ENCODE results near the gene ASB18. TPM values are rescaled to one million over a fixed set of nuclear protein-coding genes. Genes with fewer than 3 reads are reported as not detected.
A peak's percentile ranks its signal among the peaks of the same experiment; 100 is the strongest.

ASB18 gene, protein sequence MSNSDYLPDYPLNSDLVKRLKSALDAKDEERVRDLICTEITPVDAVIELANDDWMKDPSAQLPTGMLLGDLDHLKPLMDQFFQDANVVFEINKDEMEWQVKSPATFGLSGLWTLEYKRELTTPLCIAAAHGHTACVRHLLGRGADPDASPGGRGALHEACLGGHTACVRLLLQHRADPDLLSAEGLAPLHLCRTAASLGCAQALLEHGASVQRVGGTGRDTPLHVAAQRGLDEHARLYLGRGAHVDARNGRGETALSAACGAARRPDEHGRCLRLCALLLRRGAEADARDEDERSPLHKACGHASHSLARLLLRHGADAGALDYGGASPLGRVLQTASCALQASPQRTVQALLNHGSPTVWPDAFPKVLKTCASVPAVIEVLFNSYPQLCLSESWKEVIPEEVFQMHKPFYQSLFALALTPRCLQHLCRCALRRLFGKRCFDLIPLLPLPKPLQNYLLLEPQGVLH
- under 1 TPM in 1 of 4 donors, not detected in 3; 0.09 TPM for polyA plus RNA-seq
- long read RNA-seq, donor 1: 0 reads
- long read RNA-seq, donor 2: 0 reads
- long read RNA-seq, donor 3: 0 reads
- long read RNA-seq, donor 4: 0 reads
- long read RNA-seq, donor 5: 0 reads
- long read RNA-seq, donor 6: 0 reads
- long read RNA-seq, donor 7: 0 reads
- long read RNA-seq, donor 8: 0 reads
- long read RNA-seq, donor 9: 0 reads
- long read RNA-seq, donor 10: 0 reads

DNA sequence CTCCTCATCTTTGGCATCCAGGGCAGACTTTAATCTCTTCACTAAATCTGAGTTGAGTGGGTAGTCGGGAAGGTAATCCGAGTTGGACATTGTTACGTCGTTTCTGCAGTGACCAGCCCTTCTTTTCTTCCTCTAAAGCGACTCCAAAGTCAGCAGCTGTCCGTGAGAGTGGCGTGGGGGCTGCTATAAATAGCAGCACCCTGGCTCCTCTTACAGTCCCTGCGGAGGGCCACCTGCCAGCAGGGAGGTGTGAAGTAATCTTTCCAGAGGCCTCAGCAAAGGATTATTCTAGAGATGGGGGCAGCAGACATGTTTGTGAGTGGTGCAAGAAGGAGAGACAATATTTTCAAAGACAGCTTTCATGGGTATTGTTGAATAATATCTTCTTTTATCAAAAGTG, at the start of gene ASB18:
Gene ASB18 (minus strand): TSS at position 151 of the 400 bp plus-strand sequence. CDS start 61 bp downstream, at position 90.
- 46 to 56% (median 54%) methylated on average over 8 of the region's 8 CpGs for WGBS, 3 donors
- no peaks in the 10 kb centered on the region for H3K36me3 ChIP-seq (ENCODE audit: control insufficient read depth in 3 of 3, insufficient read depth in 2 of 3, low read depth in 1 of 3, low read length in 3 of 3)
- H3K9me3 ChIP-seq (ENCODE audit: control insufficient read depth in 2 of 2, insufficient read depth in 1 of 2, low read depth in 1 of 2, low read length in 1 of 2): peaks cover 0 to under 1% of the 10 kb centered on the region in 2 donors
- no peak within 1 kb of the TSS for H3K4me3 ChIP-seq (ENCODE audit: low read depth in 1 of 3, low read length in 3 of 3)
- no peak for FAIRE-seq
- H3K27me3 ChIP-seq (ENCODE audit: control insufficient read depth in 3 of 3, insufficient read depth in 3 of 3, low read length in 3 of 3): peaks cover 0 to 6% (median 2%) of the 10 kb centered on the region in 3 donors
- no peak within 1 kb of the TSS for H3K27ac ChIP-seq (ENCODE audit: low read depth in 1 of 3, low read length in 2 of 3)
- no peak for DNase-seq
- no peaks in the 10 kb centered on the region for H3K4me1 ChIP-seq (ENCODE audit: control insufficient read depth in 3 of 3, insufficient read depth in 2 of 3, low read depth in 1 of 3, low read length in 2 of 3)

DNA sequence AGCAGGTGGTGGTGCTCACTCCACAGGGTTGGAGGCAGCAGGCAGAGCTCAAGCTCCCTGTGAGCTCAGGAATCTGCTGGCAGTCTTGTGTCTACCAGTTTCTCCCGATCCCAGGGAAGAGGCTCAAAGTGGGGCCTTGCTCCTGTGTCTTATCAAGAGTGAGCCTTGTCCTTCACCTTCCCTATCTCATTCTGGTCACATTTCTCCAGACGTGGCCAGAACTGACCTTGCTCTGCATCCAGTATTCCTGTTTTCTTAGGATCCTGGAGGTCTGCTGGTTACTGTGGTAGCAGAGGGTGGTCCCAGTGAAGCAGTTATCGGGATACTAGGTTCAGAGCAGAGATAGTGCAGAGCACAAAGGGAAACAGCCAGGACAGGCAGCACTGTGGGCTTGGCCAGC, 47.1 kb upstream of the ASB18 start:
- no peaks in the 10 kb centered on the region for H3K36me3 ChIP-seq (ENCODE audit: control insufficient read depth in 3 of 3, insufficient read depth in 2 of 3, low read depth in 1 of 3, low read length in 3 of 3)
- no peak overlapping the region for H3K4me3 ChIP-seq (ENCODE audit: low read depth in 1 of 3, low read length in 3 of 3)
- DNase-seq (no peak), FAIRE-seq (no peak)
- H3K27me3 ChIP-seq (ENCODE audit: control insufficient read depth in 3 of 3, insufficient read depth in 3 of 3, low read length in 3 of 3): no peaks in the 10 kb centered on the region
- no peak overlapping the region for H3K27ac ChIP-seq (ENCODE audit: low read depth in 1 of 3, low read length in 2 of 3)
- no peaks in the 10 kb centered on the region for H3K9me3 ChIP-seq (ENCODE audit: control insufficient read depth in 2 of 2, insufficient read depth in 1 of 2, low read depth in 1 of 2, low read length in 1 of 2)
- no peaks in the 10 kb centered on the region for H3K4me1 ChIP-seq (ENCODE audit: control insufficient read depth in 3 of 3, insufficient read depth in 2 of 3, low read depth in 1 of 3, low read length in 2 of 3)
- WGBS, 3 donors: 70 to 88% (median 81%) methylated on average over 3 of the region's 3 CpGs

DNA sequence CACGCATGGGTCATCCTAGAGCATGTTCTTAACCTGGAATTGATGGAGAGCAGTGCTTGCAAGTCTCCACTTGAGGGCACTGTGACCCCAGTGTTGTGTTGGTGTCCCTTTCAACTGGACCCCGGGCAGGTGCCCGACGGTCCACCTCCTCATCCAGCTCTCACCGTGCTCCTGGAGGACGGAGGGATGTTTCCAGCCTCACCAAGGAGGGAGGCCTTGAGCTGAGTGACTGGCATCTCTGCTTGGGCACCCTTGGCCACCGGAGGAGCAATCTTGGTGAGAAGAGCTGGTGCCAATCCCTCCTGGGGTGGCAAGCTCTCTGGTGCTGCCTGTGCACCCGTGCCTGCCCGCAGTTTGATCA, 45.4 kb upstream of the ASB18 start:
- DNase-seq: peak; percentile 4 to 42
- Histone ChIP-seq H3K4me3 (ENCODE audit: low read depth in 1 of 3, low read length in 3 of 3) (no peak overlapping the region), H3K27me3 (ENCODE audit: control insufficient read depth in 3 of 3, insufficient read depth in 3 of 3, low read length in 3 of 3) (peaks cover 0 to 3% (median 0%) of the 10 kb centered on the region in 3 donors), H3K9me3 (ENCODE audit: control insufficient read depth in 2 of 2, insufficient read depth in 1 of 2, low read depth in 1 of 2, low read length in 1 of 2) (no peaks in the 10 kb centered on the region), H3K27ac (ENCODE audit: low read depth in 1 of 3, low read length in 2 of 3) (no peak overlapping the region), H3K4me1 (ENCODE audit: control insufficient read depth in 3 of 3, insufficient read depth in 2 of 3, low read depth in 1 of 3, low read length in 2 of 3) (no peaks in the 10 kb centered on the region), H3K36me3 (ENCODE audit: control insufficient read depth in 3 of 3, insufficient read depth in 2 of 3, low read depth in 1 of 3, low read length in 3 of 3) (no peaks in the 10 kb centered on the region)
- no peak for FAIRE-seq
- 41% methylated on average over 9 of the region's 9 CpGs for WGBS, 3 donors

DNA sequence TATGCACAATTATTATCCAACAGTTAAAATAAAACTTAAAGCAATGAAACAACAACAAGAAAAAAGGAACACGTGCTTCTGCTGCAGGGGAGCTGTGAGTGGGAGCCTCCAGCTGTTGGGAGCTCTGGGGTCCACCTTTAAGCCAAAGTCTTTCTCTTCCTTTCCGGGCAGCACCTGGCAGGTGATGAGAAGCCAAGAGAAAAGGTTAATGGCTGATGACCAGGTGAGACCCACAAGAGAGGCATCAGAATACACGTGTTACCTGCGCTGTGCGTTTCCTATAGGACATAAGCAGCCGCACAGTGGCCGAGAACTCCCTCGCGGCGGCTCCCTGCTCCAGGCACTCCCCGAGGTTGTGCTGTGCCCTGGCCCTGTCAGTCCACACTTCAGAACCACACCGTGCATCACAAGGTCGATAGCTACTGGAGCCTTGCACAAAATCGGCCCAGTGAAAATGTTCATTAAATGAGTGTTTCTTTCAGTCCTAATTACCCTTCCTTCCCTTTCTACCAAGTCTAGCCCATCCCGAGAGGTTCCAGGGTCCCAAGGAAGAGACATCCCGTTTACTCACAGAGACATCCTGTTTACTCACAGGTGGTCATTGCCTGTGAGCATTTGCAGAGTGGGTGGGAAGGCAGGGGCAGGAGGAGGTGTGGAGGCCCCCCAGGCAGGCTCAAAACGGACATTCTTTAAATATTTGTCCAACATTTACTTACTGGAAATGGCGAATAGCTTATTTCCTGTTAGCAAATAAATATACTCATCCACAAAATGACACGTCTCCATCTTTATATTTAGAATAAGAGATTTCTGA, 44.9 kb upstream of the ASB18 start:
- Histone ChIP-seq H3K27me3 (ENCODE audit: control insufficient read depth in 3 of 3, insufficient read depth in 3 of 3, low read length in 3 of 3) (peaks cover 0 to 3% (median 0%) of the 10 kb centered on the region in 3 donors), H3K27ac (ENCODE audit: low read depth in 1 of 3, low read length in 2 of 3) (no peak overlapping the region), H3K4me1 (ENCODE audit: control insufficient read depth in 3 of 3, insufficient read depth in 2 of 3, low read depth in 1 of 3, low read length in 2 of 3) (no peaks in the 10 kb centered on the region), H3K4me3 (ENCODE audit: low read depth in 1 of 3, low read length in 3 of 3) (no peak overlapping the region), H3K9me3 (ENCODE audit: control insufficient read depth in 2 of 2, insufficient read depth in 1 of 2, low read depth in 1 of 2, low read length in 1 of 2) (no peaks in the 10 kb centered on the region), H3K36me3 (ENCODE audit: control insufficient read depth in 3 of 3, insufficient read depth in 2 of 3, low read depth in 1 of 3, low read length in 3 of 3) (no peaks in the 10 kb centered on the region)
- 62 to 63% (median 63%) methylated on average over 19 of the region's 19 CpGs for WGBS, 3 donors
- DNase-seq: no peak
- FAIRE-seq: no peak

DNA sequence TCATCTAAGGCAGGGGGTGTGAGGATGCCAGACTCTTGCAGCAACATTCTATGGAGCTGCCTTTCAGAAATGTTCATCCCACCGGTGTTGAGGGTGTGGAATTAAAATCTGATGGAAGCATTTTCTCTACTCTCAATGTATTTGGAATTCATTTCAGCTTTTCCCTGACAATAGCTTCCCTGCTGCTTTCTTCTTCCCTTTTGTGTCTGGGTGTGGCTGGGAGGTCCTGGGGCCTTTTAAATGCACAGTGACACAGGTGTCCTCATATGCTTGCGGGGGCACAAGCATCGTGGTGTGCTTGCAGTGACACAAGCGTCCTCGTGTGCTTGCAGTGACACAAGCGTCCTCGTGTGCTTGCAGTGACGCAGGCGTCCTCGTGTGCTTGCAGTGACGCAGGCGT, 43.4 kb upstream of the ASB18 start:
- Histone ChIP-seq H3K36me3 (ENCODE audit: control insufficient read depth in 3 of 3, insufficient read depth in 2 of 3, low read depth in 1 of 3, low read length in 3 of 3) (no peaks in the 10 kb centered on the region), H3K9me3 (ENCODE audit: control insufficient read depth in 2 of 2, insufficient read depth in 1 of 2, low read depth in 1 of 2, low read length in 1 of 2) (no peaks in the 10 kb centered on the region), H3K27me3 (ENCODE audit: control insufficient read depth in 3 of 3, insufficient read depth in 3 of 3, low read length in 3 of 3) (peaks cover 0 to 3% (median 0%) of the 10 kb centered on the region in 3 donors), H3K4me3 (ENCODE audit: low read depth in 1 of 3, low read length in 3 of 3) (no peak overlapping the region), H3K27ac (ENCODE audit: low read depth in 1 of 3, low read length in 2 of 3) (no peak overlapping the region), H3K4me1 (ENCODE audit: control insufficient read depth in 3 of 3, insufficient read depth in 2 of 3, low read depth in 1 of 3, low read length in 2 of 3) (no peaks in the 10 kb centered on the region)
- no peak for FAIRE-seq
- DNase-seq: no peak
- 80 to 82% (median 82%) methylated on average over 12 of the region's 12 CpGs for WGBS, 3 donors

DNA sequence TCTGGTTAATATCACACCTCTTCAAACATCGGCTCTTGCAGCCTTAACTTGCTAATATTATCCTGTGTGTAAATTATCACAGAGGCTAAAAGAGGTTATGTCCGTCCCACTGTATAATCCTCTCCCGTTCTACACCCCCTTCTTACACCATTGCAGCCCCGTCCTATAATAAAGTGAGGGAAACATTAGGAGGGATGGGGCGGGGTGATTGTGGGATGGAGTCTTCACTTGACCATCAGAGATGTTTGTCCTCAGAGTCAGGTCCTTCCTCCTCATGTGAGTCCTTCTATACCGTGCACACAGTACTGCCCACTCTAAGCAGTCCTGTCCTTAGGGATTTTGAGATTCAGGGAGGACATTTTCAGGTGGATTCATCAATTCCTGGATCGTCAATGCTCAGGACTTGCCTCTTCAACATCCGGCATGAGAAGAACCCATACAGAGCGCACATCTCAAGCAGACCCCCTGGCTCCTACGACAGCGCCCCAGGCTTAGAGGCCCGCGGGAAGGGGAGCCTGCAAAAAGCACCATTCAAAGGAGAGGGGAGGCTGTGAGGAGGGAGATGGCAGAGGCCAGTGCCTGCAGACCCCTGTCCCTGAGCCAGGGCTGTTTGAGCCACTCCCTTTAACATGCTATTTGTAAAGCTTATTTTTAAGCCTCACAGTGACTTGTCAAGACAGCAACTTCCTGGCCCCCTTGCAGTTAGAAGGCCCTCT, 42.8 kb upstream of the ASB18 start:
- 76 to 80% (median 78%) methylated on average over 13 of the region's 13 CpGs for WGBS, 3 donors
- H3K4me1 ChIP-seq (ENCODE audit: control insufficient read depth in 3 of 3, insufficient read depth in 2 of 3, low read depth in 1 of 3, low read length in 2 of 3): no peaks in the 10 kb centered on the region
- no peaks in the 10 kb centered on the region for H3K9me3 ChIP-seq (ENCODE audit: control insufficient read depth in 2 of 2, insufficient read depth in 1 of 2, low read depth in 1 of 2, low read length in 1 of 2)
- FAIRE-seq: no peak
- H3K36me3 ChIP-seq (ENCODE audit: control insufficient read depth in 3 of 3, insufficient read depth in 2 of 3, low read depth in 1 of 3, low read length in 3 of 3): no peaks in the 10 kb centered on the region
- no peak overlapping the region for H3K4me3 ChIP-seq (ENCODE audit: low read depth in 1 of 3, low read length in 3 of 3)
- H3K27me3 ChIP-seq (ENCODE audit: control insufficient read depth in 3 of 3, insufficient read depth in 3 of 3, low read length in 3 of 3): peaks cover 0 to 3% (median 0%) of the 10 kb centered on the region in 3 donors
- no peak overlapping the region for H3K27ac ChIP-seq (ENCODE audit: low read depth in 1 of 3, low read length in 2 of 3)
- no peak for DNase-seq

DNA sequence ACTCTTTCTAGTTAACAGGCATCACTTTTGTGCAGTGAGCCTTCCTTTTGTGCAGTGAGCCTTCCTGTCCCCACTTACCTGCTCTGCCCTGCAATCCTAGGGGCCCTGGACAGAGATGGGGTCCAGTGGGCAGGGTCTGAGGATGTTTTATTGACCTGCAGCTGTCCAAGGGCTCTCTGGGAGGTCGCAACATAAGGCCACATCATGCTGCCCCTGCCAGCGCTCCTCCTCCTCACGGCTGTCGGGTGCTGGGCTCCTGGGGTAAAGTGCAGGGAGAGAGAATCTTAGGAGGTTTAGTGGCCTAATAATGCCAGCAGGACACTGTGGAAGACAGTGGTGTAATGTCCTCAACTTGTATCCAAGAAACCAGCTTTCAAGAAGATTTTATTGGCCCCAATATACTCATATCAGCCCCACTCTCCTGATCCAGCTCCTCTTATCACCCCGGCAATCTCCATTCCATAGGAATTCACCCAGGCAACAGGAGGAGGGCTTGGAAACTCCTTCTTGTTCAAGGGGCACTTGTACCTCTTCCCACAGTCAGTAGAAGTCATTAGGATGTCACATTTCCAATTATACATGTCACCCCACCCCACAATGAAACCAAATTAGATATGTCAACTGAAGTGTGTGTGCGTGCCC, 41.9 kb upstream of the ASB18 start:
- Histone ChIP-seq H3K9me3 (ENCODE audit: control insufficient read depth in 2 of 2, insufficient read depth in 1 of 2, low read depth in 1 of 2, low read length in 1 of 2) (no peaks in the 10 kb centered on the region), H3K4me3 (ENCODE audit: low read depth in 1 of 3, low read length in 3 of 3) (no peak overlapping the region), H3K27me3 (ENCODE audit: control insufficient read depth in 3 of 3, insufficient read depth in 3 of 3, low read length in 3 of 3) (peaks cover 0 to 3% (median 0%) of the 10 kb centered on the region in 3 donors), H3K36me3 (ENCODE audit: control insufficient read depth in 3 of 3, insufficient read depth in 2 of 3, low read depth in 1 of 3, low read length in 3 of 3) (no peaks in the 10 kb centered on the region), H3K27ac (ENCODE audit: low read depth in 1 of 3, low read length in 2 of 3) (no peak overlapping the region), H3K4me1 (ENCODE audit: control insufficient read depth in 3 of 3, insufficient read depth in 2 of 3, low read depth in 1 of 3, low read length in 2 of 3) (no peaks in the 10 kb centered on the region)
- WGBS, 3 donors: 37 to 77% (median 53%) methylated on average over 6 of the region's 6 CpGs
- DNase-seq (no peak), FAIRE-seq (no peak)

Data from small intestine (tissue), 16 donors.